Neural progenitor cell (in vitro differentiated cells): ENCODE data around the gene TANC1.

Experiments
- CTCF ChIP-seq: fragments of 200-600 bp; sonication (generic); IDR thresholded peaks from 2 replicates; pipeline ENCODE4 v1.5.1; 2017; ENCODE audit warnings: antibody characterized with exemption, mild to moderate bottlenecking
- EZH2 ChIP-seq: fragments of 200-600 bp; sonication (generic); IDR thresholded peaks from 2 replicates; pipeline ENCODE4 v1.6.1; 2017; ENCODE audit warnings: antibody characterized with exemption, mild to moderate bottlenecking, moderate library complexity

GRCh38 chr2:159124441-159124911, 156.0 kb downstream of the TANC1 start:
- no peak for TF ChIP-seq CTCF
- TF ChIP-seq EZH2 = no peak
